HepG2 (cell line): ENCODE data around the gene SLX9. TPM values are rescaled to one million over a fixed set of nuclear protein-coding genes. Genes with fewer than 3 reads are reported as not detected.
A peak's percentile ranks its signal among the peaks of the same experiment; 100 is the strongest.

Experiments
- CBFB ChIP-seq: sonication (generic); formaldehyde crosslinking; IDR thresholded peaks from 2 replicates; pipeline ENCODE4 v1.4.0; 2020; ENCODE audit warnings: missing genetic modification reagents
- KDM2A ChIP-seq: sonication (generic); formaldehyde crosslinking; IDR thresholded peaks from 2 replicates; pipeline ENCODE4 v1.4.0; 2020; ENCODE audit warnings: low read depth, missing genetic modification reagents, borderline replicate concordance
- RFX5 ChIP-seq: IDR thresholded peaks from 2 replicates; pipeline ENCODE4 v1.6.1; 2011; ENCODE audit warnings: low read depth, low read length, improper control_type of control experiment
- YY1 ChIP-seq: IDR thresholded peaks from 2 replicates; pipeline ENCODE4 v1.6.1; 2011; ENCODE audit warnings: low read length, low read depth, moderate library complexity, mild to moderate bottlenecking; ENCODE audit not compliant: insufficient read depth, insufficient replicate concordance
- ZFYVE20 ChIP-seq: sonication (generic); formaldehyde crosslinking; IDR thresholded peaks from 2 replicates; pipeline ENCODE4 v1.8.0; 2023; ENCODE audit warnings: low read depth, mild to moderate bottlenecking, moderate library complexity, missing genetic modification reagents, borderline replicate concordance
- ZNF34 ChIP-seq: sonication (generic); formaldehyde crosslinking; IDR thresholded peaks from 2 replicates; pipeline ENCODE4 v1.4.0; 2020; ENCODE audit warnings: mild to moderate bottlenecking, missing genetic modification reagents, borderline replicate concordance
- ZNF510 ChIP-seq: sonication (generic); formaldehyde crosslinking; IDR thresholded peaks from 2 replicates; pipeline ENCODE4 v1.4.0; 2020; ENCODE audit warnings: low read depth, mild to moderate bottlenecking, missing genetic modification reagents
- ZNF530 ChIP-seq: sonication (generic); formaldehyde crosslinking; IDR thresholded peaks from 2 replicates; pipeline ENCODE4 v1.5.0; 2020; ENCODE audit warnings: low read depth, mild to moderate bottlenecking, missing genetic modification reagents
- ZNF782 ChIP-seq: sonication (generic); formaldehyde crosslinking; IDR thresholded peaks from 2 replicates; pipeline ENCODE4 v1.4.0; 2020; ENCODE audit warnings: missing genetic modification reagents, mild to moderate bottlenecking, borderline replicate concordance
- polyA plus RNA-seq, 8 experiments: library from polyadenylated mRNA; depleted of rRNA in 3 of 8; stranded (reverse) in 7 of 8; unstranded in 1 of 8; fragments of >200 nt; fragmentation: Illumina TruSeq in 4 of 8; extraction: Trizol in 4 of 8; gene quantifications; 2 replicates each; pipeline versions ENCODE4 v1.2.1 to v1.2.3, GENCODE V29; 2011 to 2016; ENCODE audit warnings: low read depth in 4 of 8, missing spikeins in 1 of 8, mixed read lengths in 1 of 8; ENCODE audit not compliant: insufficient read depth in 1 of 8
- total RNA-seq, 5 experiments: library from RNA; depleted of rRNA; stranded (reverse); fragments of >200 nt; fragmentation: Illumina TruSeq; extraction: Trizol; gene quantifications; 2 replicates each; pipeline ENCODE4 v1.2.3, GENCODE V29; 2016; ENCODE audit warnings: low read depth in 1 of 5
- TF ChIP-seq, protein P1 (sequence below): sonication (generic); formaldehyde crosslinking; IDR thresholded peaks from 2 replicates; pipeline ENCODE4 v1.8.0; 2022; ENCODE audit warnings: low read depth, missing genetic modification reagents
- TF ChIP-seq, protein P2 (sequence below): sonication (generic); formaldehyde crosslinking; IDR thresholded peaks from 2 replicates; pipeline ENCODE4 v1.8.1; 2023; ENCODE audit warnings: missing genetic modification reagents, inconsistent platforms, borderline replicate concordance
- TF ChIP-seq, protein P3 (sequence below): sonication (generic); formaldehyde crosslinking; IDR thresholded peaks from 2 replicates; pipeline ENCODE4 v1.8.0; 2022; ENCODE audit warnings: mild to moderate bottlenecking, missing genetic modification reagents, moderate library complexity
- TF ChIP-seq, protein P4 (sequence below), 2 experiments: fragments of 450-650 bp in 1 of 2; sonication (generic) in 1 of 2; formaldehyde crosslinking in 1 of 2; IDR thresholded peaks; 2 replicates each; pipeline versions ENCODE4 v1.6.1 to v1.8.0; 2016 to 2022; ENCODE audit warnings: antibody characterized with exemption in 1 of 2, mild to moderate bottlenecking in 1 of 2, missing genetic modification reagents in 1 of 2
- TF ChIP-seq, protein P5 (sequence below): sonication (generic); formaldehyde crosslinking; IDR thresholded peaks from 2 replicates; pipeline ENCODE4 v1.4.0; 2020; ENCODE audit warnings: mild to moderate bottlenecking, missing genetic modification reagents

Gene SLX9
- total and polyA plus RNA-seq, 2 of the 13 experiments (the other 11 are each of a cell fraction or from before 2014, with no cell fraction given) = 21.0 to 47.1 TPM

DNA sequence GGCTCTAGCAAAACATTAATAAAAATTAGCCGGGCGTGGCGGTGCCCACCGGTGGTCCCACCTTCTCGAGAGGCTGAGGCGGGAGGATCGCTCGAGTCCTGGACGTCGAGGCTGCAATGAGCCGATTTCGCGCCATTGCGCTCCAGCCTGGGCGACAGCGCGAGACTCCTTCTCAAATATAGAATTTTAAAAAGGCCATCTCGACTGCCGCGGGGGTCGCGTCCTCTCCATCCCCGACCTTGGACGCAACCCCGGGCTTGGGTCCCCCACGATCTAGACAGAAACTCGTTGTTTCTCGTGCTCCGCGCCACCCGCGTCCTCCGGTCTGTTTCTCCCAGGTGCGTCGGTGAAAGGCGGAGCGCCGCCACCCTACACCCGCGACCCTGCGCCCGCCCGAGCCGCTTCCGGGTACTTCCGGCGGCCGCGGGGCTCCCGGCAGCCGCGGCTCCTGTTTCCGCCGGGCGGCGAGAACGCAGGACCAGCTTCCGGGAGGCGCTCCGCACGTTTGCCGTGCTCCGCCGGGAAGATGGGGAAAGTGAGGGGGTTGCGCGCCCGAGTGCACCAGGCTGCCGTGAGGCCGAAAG is at the start of gene SLX9 (continued):
- TF ChIP-seq ZNF782 (no peak; the same call in 1 of the 2 replicates), ZFYVE20 (no peak), ZNF510 (CRISPR knock-in tag) (0 out of 2 replicates have a peak, but pooled peaks have one; percentile 53), CBFB (CRISPR knock-in tag) (peak; percentile 94), YY1 (peak; percentile 89), RFX5 (no peak), ZNF34 (CRISPR knock-in tag) (peak; percentile 90; the same call in 1 of the 2 replicates), ZNF530 (CRISPR knock-in tag) (no peak), KDM2A (CRISPR knock-in tag) (peak; percentile 97)
- TF ChIP-seq, protein P1, sequence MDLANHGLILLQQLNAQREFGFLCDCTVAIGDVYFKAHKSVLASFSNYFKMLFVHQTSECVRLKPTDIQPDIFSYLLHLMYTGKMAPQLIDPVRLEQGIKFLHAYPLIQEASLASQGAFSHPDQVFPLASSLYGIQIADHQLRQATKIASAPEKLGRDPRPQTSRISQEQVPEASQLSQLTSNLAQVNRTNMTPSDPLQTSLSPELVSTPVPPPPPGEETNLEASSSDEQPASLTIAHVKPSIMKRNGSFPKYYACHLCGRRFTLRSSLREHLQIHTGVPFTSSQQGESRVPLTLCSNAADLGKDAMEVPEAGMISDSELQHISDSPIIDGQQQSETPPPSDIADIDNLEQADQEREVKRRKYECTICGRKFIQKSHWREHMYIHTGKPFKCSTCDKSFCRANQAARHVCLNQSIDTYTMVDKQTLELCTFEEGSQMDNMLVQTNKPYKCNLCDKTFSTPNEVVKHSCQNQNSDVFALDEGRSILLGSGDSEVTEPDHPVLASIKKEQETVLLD (CRISPR knock-in tag) = peak; percentile 96
- TF ChIP-seq, protein P2, sequence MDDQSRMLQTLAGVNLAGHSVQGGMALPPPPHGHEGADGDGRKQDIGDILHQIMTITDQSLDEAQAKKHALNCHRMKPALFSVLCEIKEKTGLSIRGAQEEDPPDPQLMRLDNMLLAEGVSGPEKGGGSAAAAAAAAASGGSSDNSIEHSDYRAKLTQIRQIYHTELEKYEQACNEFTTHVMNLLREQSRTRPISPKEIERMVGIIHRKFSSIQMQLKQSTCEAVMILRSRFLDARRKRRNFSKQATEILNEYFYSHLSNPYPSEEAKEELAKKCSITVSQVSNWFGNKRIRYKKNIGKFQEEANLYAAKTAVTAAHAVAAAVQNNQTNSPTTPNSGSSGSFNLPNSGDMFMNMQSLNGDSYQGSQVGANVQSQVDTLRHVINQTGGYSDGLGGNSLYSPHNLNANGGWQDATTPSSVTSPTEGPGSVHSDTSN (CRISPR knock-in tag) = no peak
- TF ChIP-seq, protein P3, sequence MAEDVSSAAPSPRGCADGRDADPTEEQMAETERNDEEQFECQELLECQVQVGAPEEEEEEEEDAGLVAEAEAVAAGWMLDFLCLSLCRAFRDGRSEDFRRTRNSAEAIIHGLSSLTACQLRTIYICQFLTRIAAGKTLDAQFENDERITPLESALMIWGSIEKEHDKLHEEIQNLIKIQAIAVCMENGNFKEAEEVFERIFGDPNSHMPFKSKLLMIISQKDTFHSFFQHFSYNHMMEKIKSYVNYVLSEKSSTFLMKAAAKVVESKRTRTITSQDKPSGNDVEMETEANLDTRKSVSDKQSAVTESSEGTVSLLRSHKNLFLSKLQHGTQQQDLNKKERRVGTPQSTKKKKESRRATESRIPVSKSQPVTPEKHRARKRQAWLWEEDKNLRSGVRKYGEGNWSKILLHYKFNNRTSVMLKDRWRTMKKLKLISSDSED = no peak; the same call in 1 of the 2 replicates
- TF ChIP-seq, protein P4, sequence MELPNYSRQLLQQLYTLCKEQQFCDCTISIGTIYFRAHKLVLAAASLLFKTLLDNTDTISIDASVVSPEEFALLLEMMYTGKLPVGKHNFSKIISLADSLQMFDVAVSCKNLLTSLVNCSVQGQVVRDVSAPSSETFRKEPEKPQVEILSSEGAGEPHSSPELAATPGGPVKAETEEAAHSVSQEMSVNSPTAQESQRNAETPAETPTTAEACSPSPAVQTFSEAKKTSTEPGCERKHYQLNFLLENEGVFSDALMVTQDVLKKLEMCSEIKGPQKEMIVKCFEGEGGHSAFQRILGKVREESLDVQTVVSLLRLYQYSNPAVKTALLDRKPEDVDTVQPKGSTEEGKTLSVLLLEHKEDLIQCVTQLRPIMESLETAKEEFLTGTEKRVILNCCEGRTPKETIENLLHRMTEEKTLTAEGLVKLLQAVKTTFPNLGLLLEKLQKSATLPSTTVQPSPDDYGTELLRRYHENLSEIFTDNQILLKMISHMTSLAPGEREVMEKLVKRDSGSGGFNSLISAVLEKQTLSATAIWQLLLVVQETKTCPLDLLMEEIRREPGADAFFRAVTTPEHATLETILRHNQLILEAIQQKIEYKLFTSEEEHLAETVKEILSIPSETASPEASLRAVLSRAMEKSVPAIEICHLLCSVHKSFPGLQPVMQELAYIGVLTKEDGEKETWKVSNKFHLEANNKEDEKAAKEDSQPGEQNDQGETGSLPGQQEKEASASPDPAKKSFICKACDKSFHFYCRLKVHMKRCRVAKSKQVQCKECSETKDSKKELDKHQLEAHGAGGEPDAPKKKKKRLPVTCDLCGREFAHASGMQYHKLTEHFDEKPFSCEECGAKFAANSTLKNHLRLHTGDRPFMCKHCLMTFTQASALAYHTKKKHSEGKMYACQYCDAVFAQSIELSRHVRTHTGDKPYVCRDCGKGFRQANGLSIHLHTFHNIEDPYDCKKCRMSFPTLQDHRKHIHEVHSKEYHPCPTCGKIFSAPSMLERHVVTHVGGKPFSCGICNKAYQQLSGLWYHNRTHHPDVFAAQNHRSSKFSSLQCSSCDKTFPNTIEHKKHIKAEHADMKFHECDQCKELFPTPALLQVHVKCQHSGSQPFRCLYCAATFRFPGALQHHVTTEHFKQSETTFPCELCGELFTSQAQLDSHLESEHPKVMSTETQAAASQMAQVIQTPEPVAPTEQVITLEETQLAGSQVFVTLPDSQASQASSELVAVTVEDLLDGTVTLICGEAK (IDR thresholded peaks at IDR 0.05) = peak; percentile 97
- TF ChIP-seq, protein P4 (CRISPR knock-in tag; IDR thresholded peaks at IDR 0.05) = peak; percentile 88
- TF ChIP-seq, protein P5, sequence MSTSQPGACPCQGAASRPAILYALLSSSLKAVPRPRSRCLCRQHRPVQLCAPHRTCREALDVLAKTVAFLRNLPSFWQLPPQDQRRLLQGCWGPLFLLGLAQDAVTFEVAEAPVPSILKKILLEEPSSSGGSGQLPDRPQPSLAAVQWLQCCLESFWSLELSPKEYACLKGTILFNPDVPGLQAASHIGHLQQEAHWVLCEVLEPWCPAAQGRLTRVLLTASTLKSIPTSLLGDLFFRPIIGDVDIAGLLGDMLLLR = peak; percentile 76; the same call in 1 of the 2 replicates
